Tibial nerve (tissue), 4 donors: Measurements from ENCODE around the gene EYA2. TPM values are rescaled to one million over a fixed set of nuclear protein-coding genes. Genes with fewer than 3 reads are reported as not detected.

Source experiments
- DNase-seq, 2 donors: peaks; one replicate each; pipeline ENCODE4 v3.0.0-alpha.2; 2019; ENCODE audit warnings: low spot score in 2 of 2
- H3K27ac ChIP-seq, 4 donors: fragments of 200-600 bp; sonication (generic) in 3 of 4; one replicate each; pipeline ENCODE4 v1.5.1; 2017 to 2019; ENCODE audit warnings: mild to moderate bottlenecking in 1 of 4
- H3K27me3 ChIP-seq, 2 donors: fragments of 200-600 bp; sonication (generic) in 1 of 2; one replicate each; pipeline versions ENCODE4 v1.5.1 to v1.6.0; 2017 to 2019
- H3K36me3 ChIP-seq, 3 donors: fragments of 200-600 bp; sonication (generic); one replicate each; pipeline ENCODE4 v1.5.1; 2018 to 2019
- H3K4me1 ChIP-seq, 4 donors: fragments of 200-600 bp; sonication (generic) in 3 of 4; one replicate each; pipeline ENCODE4 v1.5.1; 2017 to 2019
- H3K4me3 ChIP-seq, 4 donors: fragments of 200-600 bp; sonication (generic) in 3 of 4; one replicate each; pipeline ENCODE4 v1.5.1; 2017 to 2019; ENCODE audit warnings: mild to moderate bottlenecking in 1 of 4, moderate library complexity in 1 of 4
- H3K9me3 ChIP-seq, 4 donors: fragments of 200-600 bp; sonication (generic) in 3 of 4; one replicate each; pipeline ENCODE4 v1.5.1; 2017 to 2019
- EP300 ChIP-seq, 2 donors: sonication (generic); formaldehyde crosslinking; IDR thresholded peaks; one replicate each; pipeline ENCODE4 v1.6.1; 2017; ENCODE audit warnings: antibody characterized with exemption in 2 of 2, mild to moderate bottlenecking in 1 of 2
- POLR2A ChIP-seq, 2 donors: fragments of 450-650 bp; IDR thresholded peaks; one replicate each; pipeline ENCODE4 v1.6.1; 2017; ENCODE audit warnings: antibody characterized with exemption in 2 of 2, mild to moderate bottlenecking in 2 of 2, moderate library complexity in 2 of 2
- WGBS, 2 donors: methylation state at CpG; one replicate each; pipeline ENCODE4 v1.1.5; 2018; 5-methylcytosine and 5-hydroxymethylcytosine counted together
- total RNA-seq, 4 donors: library from RNA; depleted of rRNA; stranded (reverse); fragments of >200 nt; gene quantifications; one replicate each; pipeline ENCODE4 v1.1.0, GENCODE V29; 2016
- TF ChIP-seq, protein P1 (sequence below), 5 experiments: fragments of 200-600 bp in 3 of 5; fragments of 450-650 bp in 2 of 5; sonication (generic) in 3 of 5; IDR thresholded peaks; one replicate each; pipeline ENCODE4 v1.5.1; 2016 to 2019; ENCODE audit warnings: antibody characterized with exemption in 5 of 5, mild to moderate bottlenecking in 3 of 5, moderate library complexity in 2 of 5

EYA2 gene
- total RNA-seq, 4 donors from 2014 or later: 13.8 to 25.5 (median 20.2) TPM

DNA sequence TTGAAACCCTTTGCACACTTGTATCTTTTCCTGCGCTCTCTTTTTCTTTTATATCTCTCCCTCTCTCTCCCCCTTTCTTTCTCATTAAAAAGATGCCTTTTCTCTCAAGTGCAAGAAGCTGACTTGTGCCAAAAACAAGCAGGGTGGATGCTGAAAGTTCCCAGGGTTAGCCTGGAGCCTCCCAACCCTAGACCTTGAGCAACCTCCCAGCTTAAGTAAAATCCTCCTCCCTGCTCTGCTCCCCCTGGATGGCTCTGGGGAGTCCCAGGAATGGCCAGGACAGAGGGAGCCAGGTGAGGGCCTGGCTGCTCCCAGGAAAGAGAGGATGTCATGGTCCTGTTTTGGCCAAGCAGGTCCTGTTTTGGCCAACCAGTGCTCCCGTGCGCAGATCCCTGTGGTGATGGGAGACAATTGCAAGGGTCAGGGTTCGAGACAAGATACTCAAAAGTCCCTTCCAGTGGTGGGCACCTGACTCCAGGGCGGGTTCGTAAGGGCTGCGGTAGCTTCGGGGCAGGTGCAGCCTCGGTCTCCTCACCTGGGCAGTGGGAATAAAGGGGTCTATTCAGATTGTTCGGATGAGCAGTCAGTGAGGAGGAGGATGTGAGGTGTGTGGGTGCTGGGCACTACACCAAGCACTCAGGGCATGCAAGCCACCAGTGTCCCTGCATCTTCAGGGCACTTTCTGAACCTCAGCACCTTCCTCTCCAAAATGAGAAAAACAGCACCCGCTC lies 49.4 kb downstream of the EYA2 start:
- Histone ChIP-seq H3K27me3 (no peaks in the 10 kb centered on the region), H3K4me3 (no peak overlapping the region), H3K27ac (peak overlapping the region in 2 of 4 donors; percentile 16 to 43), H3K36me3 (no peaks in the 10 kb centered on the region), H3K4me1 (peaks cover 0 to 45% (median 3%) of the 10 kb centered on the region in 4 donors), H3K9me3 (no peaks in the 10 kb centered on the region)
- no peak for TF ChIP-seq POLR2A (IDR thresholded peaks at IDR 0.05)
- TF ChIP-seq EP300 (IDR thresholded peaks at IDR 0.05): no peak
- TF ChIP-seq, protein P1, sequence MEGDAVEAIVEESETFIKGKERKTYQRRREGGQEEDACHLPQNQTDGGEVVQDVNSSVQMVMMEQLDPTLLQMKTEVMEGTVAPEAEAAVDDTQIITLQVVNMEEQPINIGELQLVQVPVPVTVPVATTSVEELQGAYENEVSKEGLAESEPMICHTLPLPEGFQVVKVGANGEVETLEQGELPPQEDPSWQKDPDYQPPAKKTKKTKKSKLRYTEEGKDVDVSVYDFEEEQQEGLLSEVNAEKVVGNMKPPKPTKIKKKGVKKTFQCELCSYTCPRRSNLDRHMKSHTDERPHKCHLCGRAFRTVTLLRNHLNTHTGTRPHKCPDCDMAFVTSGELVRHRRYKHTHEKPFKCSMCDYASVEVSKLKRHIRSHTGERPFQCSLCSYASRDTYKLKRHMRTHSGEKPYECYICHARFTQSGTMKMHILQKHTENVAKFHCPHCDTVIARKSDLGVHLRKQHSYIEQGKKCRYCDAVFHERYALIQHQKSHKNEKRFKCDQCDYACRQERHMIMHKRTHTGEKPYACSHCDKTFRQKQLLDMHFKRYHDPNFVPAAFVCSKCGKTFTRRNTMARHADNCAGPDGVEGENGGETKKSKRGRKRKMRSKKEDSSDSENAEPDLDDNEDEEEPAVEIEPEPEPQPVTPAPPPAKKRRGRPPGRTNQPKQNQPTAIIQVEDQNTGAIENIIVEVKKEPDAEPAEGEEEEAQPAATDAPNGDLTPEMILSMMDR (IDR thresholded peaks at IDR 0.05): no peak
- no peak for DNase-seq
- 74 to 85% methylated on average over 5 to 11 of the region's 11 CpGs for WGBS, 2 donors

DNA sequence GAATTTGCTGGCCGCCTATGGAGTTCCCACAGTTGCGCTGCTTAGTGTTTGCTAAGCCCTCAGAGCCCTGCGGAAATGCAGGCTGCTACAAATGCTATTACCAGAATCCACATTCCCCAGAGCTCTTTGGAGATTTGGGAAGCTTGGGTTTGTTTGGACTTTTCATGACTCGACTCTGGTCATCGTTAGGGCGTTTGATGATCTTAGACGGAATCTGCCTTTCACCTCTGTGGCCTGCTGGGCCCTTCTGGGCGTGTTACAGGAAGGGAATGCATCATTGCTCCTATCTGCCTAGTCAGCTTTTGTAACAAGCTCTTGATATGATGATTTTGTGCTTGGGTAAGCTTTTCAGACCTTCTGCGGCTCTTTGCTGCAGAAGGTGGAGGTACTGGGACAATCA lies 50.8 kb downstream of the EYA2 start:
- 51 to 56% methylated on average over 9 of the region's 9 CpGs for WGBS, 2 donors
- peaks cover 0 to 41% (median 3%) of the 10 kb centered on the region in 4 donors for H3K4me1 ChIP-seq
- H3K36me3 ChIP-seq: no peaks in the 10 kb centered on the region
- no peaks in the 10 kb centered on the region for H3K9me3 ChIP-seq
- TF ChIP-seq, protein P1 (IDR thresholded peaks at IDR 0.05): no peak
- TF ChIP-seq EP300 (IDR thresholded peaks at IDR 0.05): peak in 1 of 2 donors; percentile 72
- no peak overlapping the region for H3K4me3 ChIP-seq
- no peaks in the 10 kb centered on the region for H3K27me3 ChIP-seq
- H3K27ac ChIP-seq: peak overlapping the region in 3 of 4 donors; percentile 12 to 72 (median 66)
- peak; percentile 50 to 52 for DNase-seq

DNA sequence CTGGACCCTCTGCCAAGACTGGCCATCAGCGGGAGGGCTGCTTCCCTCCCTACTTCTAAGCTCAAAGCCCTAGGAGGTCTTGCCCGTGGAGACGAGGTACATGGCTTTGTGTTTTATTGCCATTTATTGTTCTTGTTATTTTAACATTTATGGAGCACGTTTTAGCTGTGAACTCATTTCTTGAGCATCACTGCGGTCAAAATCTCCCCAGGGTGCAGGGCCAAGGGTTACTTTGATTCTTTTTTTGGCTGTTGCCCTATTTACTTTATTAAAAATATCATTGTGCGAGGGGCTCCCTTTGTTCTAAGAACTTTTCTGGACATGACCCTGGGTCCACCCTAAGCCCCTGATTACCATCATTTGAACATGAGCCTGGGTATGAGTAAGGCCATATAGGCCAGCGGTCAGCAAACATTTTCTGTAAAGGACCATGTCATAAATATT lies 51.6 kb downstream of the EYA2 start:
- H3K36me3 ChIP-seq: no peaks in the 10 kb centered on the region
- peaks cover 0 to 44% (median 3%) of the 10 kb centered on the region in 4 donors for H3K4me1 ChIP-seq
- H3K27me3 ChIP-seq: no peaks in the 10 kb centered on the region
- peak overlapping the region in 3 of 4 donors; percentile 12 to 72 (median 66) for H3K27ac ChIP-seq
- H3K9me3 ChIP-seq: no peaks in the 10 kb centered on the region
- TF ChIP-seq, protein P1 (IDR thresholded peaks at IDR 0.05): no peak
- TF ChIP-seq POLR2A (IDR thresholded peaks at IDR 0.05) (no peak), EP300 (IDR thresholded peaks at IDR 0.05) (no peak)
- DNase-seq: no peak
- no peak overlapping the region for H3K4me3 ChIP-seq
- 40 to 46% methylated on average over 7 of the region's 7 CpGs for WGBS, 2 donors

DNA sequence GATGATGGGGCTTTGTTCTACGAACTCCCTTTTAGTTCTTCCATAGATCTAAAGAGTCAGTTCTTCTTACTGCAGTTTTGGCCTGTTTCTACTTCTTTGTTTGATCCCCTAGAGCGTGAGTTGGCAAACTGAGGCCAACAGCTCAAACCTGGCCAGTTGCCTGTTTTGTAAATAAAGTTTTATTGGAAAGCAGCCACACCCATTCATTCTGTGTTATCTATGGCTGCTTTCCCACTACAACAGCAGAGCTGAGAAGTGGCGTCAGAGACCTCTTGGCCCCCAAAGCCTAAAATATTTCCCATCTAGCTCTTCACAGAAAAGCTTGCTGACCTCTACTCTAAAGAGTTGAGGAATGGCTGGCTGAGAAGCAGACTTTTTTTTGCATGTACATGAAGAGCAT lies 52.2 kb downstream of the EYA2 start:
- 23 to 38% methylated on average over 3 of the region's 3 CpGs for WGBS, 2 donors
- Histone ChIP-seq H3K36me3 (no peaks in the 10 kb centered on the region), H3K9me3 (no peaks in the 10 kb centered on the region), H3K4me3 (no peak overlapping the region), H3K27me3 (no peaks in the 10 kb centered on the region), H3K4me1 (peaks cover 0 to 48% (median 3%) of the 10 kb centered on the region in 4 donors), H3K27ac (peak overlapping the region in 2 of 4 donors; percentile 66 to 68)
- TF ChIP-seq POLR2A (IDR thresholded peaks at IDR 0.05): no peak
- TF ChIP-seq, protein P1 (IDR thresholded peaks at IDR 0.05): no peak
- TF ChIP-seq EP300 (IDR thresholded peaks at IDR 0.05): peak in 1 of 2 donors; percentile 40
- DNase-seq: no peak

DNA sequence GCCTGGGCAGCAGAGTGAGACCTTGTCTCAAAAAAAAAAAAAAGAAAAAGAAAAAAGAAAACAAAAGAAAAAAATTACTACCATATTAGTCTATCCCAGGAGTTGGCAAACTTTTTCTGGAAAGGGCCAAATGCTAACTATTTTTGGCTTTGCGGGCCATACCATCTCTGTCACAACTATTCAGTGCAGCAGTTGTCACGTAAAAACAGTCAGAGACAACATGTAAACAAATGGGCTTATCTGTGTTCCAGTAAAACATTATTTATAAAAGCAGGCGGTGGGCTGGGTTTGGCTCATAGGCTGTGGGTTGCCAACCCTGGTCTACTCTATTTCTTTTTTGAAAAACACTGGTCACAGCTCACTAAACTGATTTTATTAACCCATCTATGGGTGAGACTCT lies 53.4 kb downstream of the EYA2 start:
- 85 to 87% methylated on average over 3 of the region's 3 CpGs for WGBS, 2 donors
- Histone ChIP-seq H3K36me3 (no peaks in the 10 kb centered on the region), H3K9me3 (no peaks in the 10 kb centered on the region), H3K4me1 (peaks cover 0 to 45% (median 3%) of the 10 kb centered on the region in 4 donors), H3K4me3 (no peak overlapping the region), H3K27me3 (no peaks in the 10 kb centered on the region), H3K27ac (peak overlapping the region in 1 of 4 donors; percentile 52)
- no peak for DNase-seq
- TF ChIP-seq POLR2A (IDR thresholded peaks at IDR 0.05) (no peak), EP300 (IDR thresholded peaks at IDR 0.05) (no peak)
- TF ChIP-seq, protein P1 (IDR thresholded peaks at IDR 0.05): no peak
